ENCODE results near the gene SEC23A. TPM values are rescaled to one million over a fixed set of nuclear protein-coding genes. Genes with fewer than 3 reads are reported as not detected.
"Not testable (repeated sequence)": the region's sequence is repeated elsewhere in the genome, so short reads cannot be mapped to it uniquely, and the experiment has no call there.

Gene SEC23A
- total RNA-seq, 2 donors from 2014 or later, result 184 to 186 TPM

DNA sequence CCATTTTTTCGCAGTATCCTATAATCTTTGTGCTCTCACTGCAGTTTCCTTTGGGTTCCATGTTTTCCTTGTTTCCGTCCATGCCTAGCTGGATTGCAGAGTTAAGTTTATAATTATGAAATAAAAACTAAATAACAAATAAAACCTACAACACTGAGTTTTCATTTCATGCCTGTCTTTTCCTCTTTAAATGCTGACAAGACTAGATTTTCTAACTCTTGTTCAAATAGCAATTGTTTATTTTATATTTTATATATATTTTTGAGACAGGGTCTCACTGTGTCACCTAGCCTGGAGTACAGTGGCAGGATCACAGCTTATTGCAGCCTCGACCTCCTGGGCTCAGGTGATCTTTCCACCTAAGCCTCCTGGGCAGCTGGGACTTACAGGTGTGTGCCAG, 5.8 kb upstream of the SEC23A start:
- H3K36me3 ChIP-seq, result no peaks in the 10 kb centered on the region
- H3K9me3 ChIP-seq, result no peaks in the 10 kb centered on the region
- no peak overlapping the region for H3K27ac ChIP-seq
- DNase-seq (ENCODE audit: low spot score) (no peak), ATAC-seq (ENCODE audit: insufficient number of reproducible peaks, low FRiP score, low read depth) (no peak)
- H3K4me1 ChIP-seq (ENCODE audit: control insufficient read depth in 1 of 2, low read depth in 2 of 2), result peaks cover 8 to 15% of the 10 kb centered on the region in 2 donors
- no peaks in the 10 kb centered on the region for H3K27me3 ChIP-seq (replicated peaks; ENCODE audit: insufficient read depth)
- no peak overlapping the region for H3K4me3 ChIP-seq
- TF ChIP-seq, protein P1, sequence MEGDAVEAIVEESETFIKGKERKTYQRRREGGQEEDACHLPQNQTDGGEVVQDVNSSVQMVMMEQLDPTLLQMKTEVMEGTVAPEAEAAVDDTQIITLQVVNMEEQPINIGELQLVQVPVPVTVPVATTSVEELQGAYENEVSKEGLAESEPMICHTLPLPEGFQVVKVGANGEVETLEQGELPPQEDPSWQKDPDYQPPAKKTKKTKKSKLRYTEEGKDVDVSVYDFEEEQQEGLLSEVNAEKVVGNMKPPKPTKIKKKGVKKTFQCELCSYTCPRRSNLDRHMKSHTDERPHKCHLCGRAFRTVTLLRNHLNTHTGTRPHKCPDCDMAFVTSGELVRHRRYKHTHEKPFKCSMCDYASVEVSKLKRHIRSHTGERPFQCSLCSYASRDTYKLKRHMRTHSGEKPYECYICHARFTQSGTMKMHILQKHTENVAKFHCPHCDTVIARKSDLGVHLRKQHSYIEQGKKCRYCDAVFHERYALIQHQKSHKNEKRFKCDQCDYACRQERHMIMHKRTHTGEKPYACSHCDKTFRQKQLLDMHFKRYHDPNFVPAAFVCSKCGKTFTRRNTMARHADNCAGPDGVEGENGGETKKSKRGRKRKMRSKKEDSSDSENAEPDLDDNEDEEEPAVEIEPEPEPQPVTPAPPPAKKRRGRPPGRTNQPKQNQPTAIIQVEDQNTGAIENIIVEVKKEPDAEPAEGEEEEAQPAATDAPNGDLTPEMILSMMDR (IDR thresholded peaks at IDR 0.05), result no peak

DNA sequence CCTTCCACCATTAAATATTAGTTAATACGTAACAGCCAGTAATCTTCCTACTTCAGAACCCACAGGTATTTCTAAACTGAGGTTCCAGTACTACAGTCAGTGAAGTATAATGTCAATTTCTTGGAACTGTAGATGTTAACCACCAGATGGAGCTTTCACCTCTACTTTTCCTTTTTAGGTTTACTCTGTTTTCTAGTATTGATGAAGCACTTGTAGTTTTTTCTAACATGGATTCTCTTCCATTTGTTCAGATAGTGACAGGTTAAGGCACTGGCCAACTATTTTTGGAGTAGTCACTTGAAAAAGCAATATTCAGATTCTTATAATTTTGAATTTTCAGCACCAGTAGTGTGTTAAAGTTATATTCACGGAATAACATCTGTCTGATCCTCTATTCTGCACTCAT, 4.6 kb upstream of the SEC23A start:
- Histone ChIP-seq H3K9me3 (no peaks in the 10 kb centered on the region), H3K27me3 (replicated peaks; ENCODE audit: insufficient read depth) (no peaks in the 10 kb centered on the region), H3K36me3 (no peaks in the 10 kb centered on the region), H3K4me3 (no peak overlapping the region), H3K4me1 (ENCODE audit: control insufficient read depth in 1 of 2, low read depth in 2 of 2) (peaks cover 6 to 12% of the 10 kb centered on the region in 2 donors), H3K27ac (no peak overlapping the region)
- TF ChIP-seq, protein P1 (IDR thresholded peaks at IDR 0.05), result no peak
- no peak for ATAC-seq (ENCODE audit: insufficient number of reproducible peaks, low FRiP score, low read depth)
- no peak for DNase-seq (ENCODE audit: low spot score)

DNA sequence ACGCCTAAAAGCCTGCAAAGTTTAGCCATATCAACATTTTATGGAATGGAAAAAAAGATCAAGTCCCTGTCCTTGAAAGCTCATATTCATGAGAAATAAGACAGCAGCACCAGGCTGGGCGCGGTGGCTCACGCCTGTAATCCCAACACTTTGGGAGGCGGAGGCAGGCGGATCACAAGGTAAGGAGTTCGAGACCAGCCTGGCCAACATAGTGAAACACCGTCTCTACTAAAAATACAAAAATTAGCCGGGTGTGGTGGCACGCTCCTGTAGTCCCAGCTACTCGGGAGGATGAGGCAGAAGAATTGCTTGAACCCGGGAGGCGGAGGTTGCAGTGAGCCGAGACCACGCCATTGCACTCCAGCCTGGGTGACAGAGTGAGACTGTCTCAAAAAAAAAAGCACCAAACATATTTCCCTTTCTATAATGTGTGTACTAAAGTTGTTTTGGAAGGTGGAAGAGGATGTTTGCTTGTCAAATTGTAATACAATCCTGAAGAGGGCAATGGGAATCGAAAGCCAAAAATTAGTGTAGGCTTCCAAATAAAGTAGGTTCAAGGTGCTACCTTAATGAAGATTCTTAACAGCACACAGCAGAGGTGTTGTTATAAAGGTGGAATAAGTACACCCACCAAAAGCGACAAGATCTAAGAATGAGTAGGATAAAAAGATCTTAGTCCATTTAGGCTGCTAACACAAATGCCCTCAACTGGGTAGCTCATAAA, 1.2 kb upstream of the SEC23A start:
- DNase-seq (ENCODE audit: low spot score); H3K36me3 ChIP-seq; H3K27me3 ChIP-seq (replicated peaks; ENCODE audit: insufficient read depth); H3K9me3 ChIP-seq; ATAC-seq (ENCODE audit: insufficient number of reproducible peaks, low FRiP score, low read depth): not testable (repeated sequence)
- peak overlapping the region; percentile 95 to 99 for H3K27ac ChIP-seq
- peak overlapping the region; percentile 100 for H3K4me3 ChIP-seq
- peaks cover 18 to 39% of the 10 kb centered on the region in 2 donors for H3K4me1 ChIP-seq (ENCODE audit: control insufficient read depth in 1 of 2, low read depth in 2 of 2)

DNA sequence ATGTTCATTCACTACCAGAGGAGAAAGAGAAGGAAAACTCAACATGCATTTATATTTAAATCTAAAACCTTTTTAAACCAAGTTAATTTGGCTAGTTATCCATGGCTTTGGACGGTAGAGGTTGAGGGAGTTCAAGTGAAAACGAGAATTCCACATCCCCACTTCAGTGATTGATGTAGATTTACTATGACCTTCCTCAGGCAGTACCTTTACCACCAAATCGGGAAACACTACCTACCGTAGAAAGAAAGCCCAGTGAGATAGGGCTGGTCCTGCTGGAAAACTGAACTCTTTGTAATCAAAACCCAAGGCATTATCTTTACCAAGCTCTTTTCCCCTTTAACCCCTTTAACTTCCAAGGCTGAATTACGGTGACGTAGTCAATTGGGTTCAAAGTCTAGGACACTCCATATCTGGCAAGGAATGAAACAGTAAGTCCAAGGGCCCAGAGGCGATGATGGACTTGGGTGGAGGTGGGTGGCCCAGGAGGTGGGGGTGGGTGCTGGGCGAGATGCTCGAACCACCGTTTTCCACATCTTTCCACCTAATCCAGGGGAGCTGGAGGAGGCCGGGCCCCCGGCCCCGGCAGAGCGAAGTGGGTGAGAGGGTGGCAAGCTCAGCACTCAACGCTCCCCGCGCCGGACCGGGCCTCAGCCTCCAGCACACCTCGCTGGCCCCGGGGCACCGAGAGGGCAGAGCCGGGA, 618 bp downstream of the SEC23A start:
- TF ChIP-seq, protein P1 (IDR thresholded peaks at IDR 0.05), result no peak
- peak; percentile 31 for ATAC-seq (ENCODE audit: insufficient number of reproducible peaks, low FRiP score, low read depth)
- H3K4me3 ChIP-seq, result peak overlapping the region; percentile 100
- no peak for DNase-seq (ENCODE audit: low spot score)
- no peaks in the 10 kb centered on the region for H3K36me3 ChIP-seq
- peak overlapping the region; percentile 95 to 99 for H3K27ac ChIP-seq
- no peaks in the 10 kb centered on the region for H3K27me3 ChIP-seq (replicated peaks; ENCODE audit: insufficient read depth)
- H3K4me1 ChIP-seq (ENCODE audit: control insufficient read depth in 1 of 2, low read depth in 2 of 2), result peaks cover 22 to 51% of the 10 kb centered on the region in 2 donors
- H3K9me3 ChIP-seq, result no peaks in the 10 kb centered on the region

DNA sequence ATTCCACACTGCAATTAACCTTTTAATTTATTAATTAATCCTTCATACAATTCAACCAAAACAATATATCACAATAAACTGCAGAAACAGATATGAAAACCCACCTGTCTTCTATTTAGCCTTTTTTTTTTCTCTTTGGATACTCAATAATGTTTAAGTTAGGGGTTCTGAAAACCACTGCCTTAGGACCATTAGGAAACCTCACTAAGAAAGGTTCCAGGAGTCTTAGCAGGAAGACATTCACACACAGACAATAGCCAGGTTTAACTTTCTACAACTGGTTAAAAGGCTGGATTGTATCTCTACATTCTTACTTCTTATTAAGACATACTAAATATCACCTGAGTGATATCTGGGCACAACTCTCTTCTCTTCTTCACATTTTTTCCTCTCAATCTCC, 3.3 kb downstream of the SEC23A start:
- H3K36me3 ChIP-seq, result peaks cover 6% of the 10 kb centered on the region

DNA sequence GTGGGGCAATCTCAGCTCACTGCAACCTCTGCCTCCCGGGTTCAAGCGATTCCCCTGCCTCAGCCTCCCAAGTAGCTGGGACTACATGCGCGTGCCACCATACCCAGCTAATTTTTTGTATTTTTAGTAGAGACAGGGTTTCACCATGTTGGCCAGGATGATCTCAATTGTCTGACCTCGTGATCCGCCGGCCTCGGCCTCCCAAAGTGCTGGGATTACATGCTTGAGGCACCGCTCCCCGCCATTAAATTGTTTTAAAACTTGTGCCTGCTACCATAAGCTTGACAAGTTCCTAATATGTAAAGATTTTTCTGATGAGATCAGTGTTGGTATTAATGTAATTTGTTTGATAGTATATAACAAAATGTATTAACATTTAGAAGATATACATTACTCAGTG, 3.8 kb downstream of the SEC23A start:
- H3K4me1 ChIP-seq (ENCODE audit: control insufficient read depth in 1 of 2, low read depth in 2 of 2), result peaks cover 28 to 63% of the 10 kb centered on the region in 2 donors
- ATAC-seq (ENCODE audit: insufficient number of reproducible peaks, low FRiP score, low read depth); H3K27me3 ChIP-seq (replicated peaks; ENCODE audit: insufficient read depth); H3K4me3 ChIP-seq; H3K27ac ChIP-seq; H3K36me3 ChIP-seq; DNase-seq (ENCODE audit: low spot score); H3K9me3 ChIP-seq: not testable (repeated sequence)

More for the DNA sequence above, 3.3 kb downstream of the SEC23A start:
- no peaks in the 10 kb centered on the region for H3K27me3 ChIP-seq (replicated peaks; ENCODE audit: insufficient read depth)
- no peaks in the 10 kb centered on the region for H3K9me3 ChIP-seq
- ATAC-seq (ENCODE audit: insufficient number of reproducible peaks, low FRiP score, low read depth) (no peak), DNase-seq (ENCODE audit: low spot score) (no peak)
- TF ChIP-seq, protein P1 (IDR thresholded peaks at IDR 0.05), result no peak
- H3K4me1 ChIP-seq (ENCODE audit: control insufficient read depth in 1 of 2, low read depth in 2 of 2), result peaks cover 26 to 64% of the 10 kb centered on the region in 2 donors
- no peak overlapping the region for H3K27ac ChIP-seq
- no peak overlapping the region for H3K4me3 ChIP-seq
